Natural killer cell (primary cell): ENCODE measurements around the gene FRRS1. TPM values are rescaled to one million over a fixed set of nuclear protein-coding genes. Genes with fewer than 3 reads are reported as not detected.

Source experiments
- ATAC-seq, 3 donors: fragments of 150-1000 bp in 2 of 3; fragments of 200-7000 bp in 1 of 3; cut with Tn5 transposase; 1 replicate in 1 of 3; 2 replicates in 2 of 3; pipeline ENCODE4 v1.10.0; 2021; ENCODE audit warnings: mild to moderate bottlenecking in 2 of 3, moderate library complexity in 2 of 3
- DNase-seq, 2 donors: peaks; one replicate each; pipeline versions ENCODE4 v3.0.0 to v3.0.0-alpha.2; 2013 to 2021; ENCODE audit warnings: mixed read lengths in 1 of 2
- H3K27ac ChIP-seq: one replicate; pipeline ENCODE4 v1.5.1; 2013; ENCODE audit warnings: mild to moderate bottlenecking, low read length
- H3K27me3 ChIP-seq: one replicate; pipeline ENCODE4 v1.6.1; 2013; ENCODE audit warnings: low read length; ENCODE audit not compliant: control insufficient read depth, insufficient read depth
- H3K36me3 ChIP-seq: one replicate; pipeline ENCODE4 v1.6.1; 2013; ENCODE audit warnings: low read length; ENCODE audit not compliant: control insufficient read depth, insufficient read depth
- H3K4me1 ChIP-seq: one replicate; pipeline ENCODE4 v1.6.1; 2013; ENCODE audit warnings: low read length; ENCODE audit not compliant: control insufficient read depth, insufficient read depth
- H3K4me3 ChIP-seq: one replicate; pipeline ENCODE4 v1.5.1; 2013; ENCODE audit warnings: low read length
- H3K9me3 ChIP-seq: one replicate; pipeline ENCODE4 v1.6.1; 2013; ENCODE audit warnings: low read length; ENCODE audit not compliant: control insufficient read depth, insufficient read depth
- H3K27ac Mint-ChIP-seq, 2 donors: one replicate each; pipeline ENCODE4 v1.8.0; 2022; ENCODE audit warnings: mild to moderate bottlenecking in 2 of 2, mixed read lengths in 2 of 2, moderate library complexity in 1 of 2
- H3K27me3 Mint-ChIP-seq, 2 donors: one replicate each; pipeline ENCODE4 v1.8.0; 2022; ENCODE audit warnings: low read depth in 2 of 2, mixed read lengths in 2 of 2
- H3K36me3 Mint-ChIP-seq: one replicate; pipeline ENCODE4 v1.8.0; 2022; ENCODE audit warnings: mixed read lengths
- H3K4me1 Mint-ChIP-seq, 2 donors: one replicate each; pipeline ENCODE4 v1.8.0; 2022; ENCODE audit warnings: mixed read lengths in 2 of 2
- H3K4me3 Mint-ChIP-seq: one replicate; pipeline ENCODE4 v1.8.0; 2022; ENCODE audit warnings: mild to moderate bottlenecking, moderate library complexity, mixed read lengths
- H3K9me3 Mint-ChIP-seq, 2 donors: one replicate each; pipeline ENCODE4 v1.8.0; 2022; ENCODE audit warnings: mixed read lengths in 2 of 2
- WGBS: methylation state at CpG from one replicate; pipeline ENCODE4 v1.1.7; 2013; ENCODE audit warnings: missing lambda C conversion rate; ENCODE audit not compliant: insufficient coverage; 5-methylcytosine and 5-hydroxymethylcytosine counted together
- intact Hi-C: fragments of 100-400 bp; cut with micrococcal nuclease; formaldehyde crosslinking; loops from one replicate; pipeline ENCODE4 v1.14.2; 2022
- total RNA-seq, 4 donors: library from RNA; stranded (reverse); fragments of 120-200 nt in 1 of 4; gene quantifications; one replicate each; pipeline versions ENCODE4 v1.2.3 to v1.2.4, GENCODE V29; 2013 to 2022
- TF ChIP-seq, protein P1 (sequence below): fragments of 200-600 bp; IDR thresholded peaks from one replicate; pipeline ENCODE4 v1.8.0; 2022; ENCODE audit warnings: antibody characterized with exemption

The FRRS1 gene
- total RNA-seq, 3 donors from 2014 or later (not counting 1 experiment from before 2014, with no cell fraction given) = 1.0 to 3.3 (median 3.0) TPM

DNA sequence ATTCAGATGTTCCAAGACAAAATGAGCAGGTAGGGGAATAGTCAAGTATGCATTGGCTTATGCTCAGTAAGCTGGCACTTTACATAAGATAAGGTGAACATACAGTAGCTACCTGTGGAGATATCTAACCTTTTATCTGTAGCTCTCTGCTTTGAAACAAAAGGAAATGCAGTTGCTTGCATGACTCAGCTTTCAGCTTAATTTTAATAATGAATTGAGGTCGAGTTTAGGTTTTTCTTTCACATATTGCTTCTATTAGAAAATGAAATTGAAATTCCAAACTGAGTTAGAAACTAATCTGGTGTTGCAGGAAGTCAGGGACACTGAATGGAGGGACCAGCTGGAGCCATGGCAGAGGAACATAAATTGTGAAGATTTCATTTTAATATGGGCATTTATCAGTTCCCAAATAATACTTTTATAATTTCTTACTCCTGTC lies 8.3 kb downstream of the FRRS1 start:
- intact Hi-C loops = no loop called here
- no peaks in the 10 kb centered on the region for H3K9me3 Mint-ChIP-seq
- WGBS = no CpG with 5 or more reads among the region's 1 CpG

DNA sequence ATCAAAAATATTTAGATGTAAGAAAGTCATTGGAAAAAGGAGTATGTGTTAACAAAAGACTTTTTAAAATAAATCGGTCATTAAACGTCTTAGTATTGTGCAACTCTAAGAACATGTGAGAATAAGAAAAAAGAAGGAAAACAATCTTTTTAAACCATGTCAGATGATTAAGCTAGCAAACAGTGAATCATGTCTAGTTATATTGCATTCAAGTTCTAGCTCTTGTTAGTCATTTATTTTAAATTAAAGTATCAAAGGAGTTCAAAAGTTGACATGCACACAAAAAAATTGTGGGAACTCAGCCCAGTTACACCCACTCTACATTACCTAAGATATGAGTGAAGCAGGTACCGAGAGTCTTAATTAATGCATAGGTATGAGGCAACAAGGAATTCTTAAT lies 9.8 kb downstream of the FRRS1 start:
- no peaks in the 10 kb centered on the region for H3K36me3 Mint-ChIP-seq
- no peak overlapping the region for H3K27ac Mint-ChIP-seq
- H3K36me3 ChIP-seq = no peaks in the 10 kb centered on the region
- no peak overlapping the region for H3K4me3 Mint-ChIP-seq
- H3K4me1 Mint-ChIP-seq = peaks cover 0 to 8% of the 10 kb centered on the region in 2 donors
- TF ChIP-seq, protein P1, sequence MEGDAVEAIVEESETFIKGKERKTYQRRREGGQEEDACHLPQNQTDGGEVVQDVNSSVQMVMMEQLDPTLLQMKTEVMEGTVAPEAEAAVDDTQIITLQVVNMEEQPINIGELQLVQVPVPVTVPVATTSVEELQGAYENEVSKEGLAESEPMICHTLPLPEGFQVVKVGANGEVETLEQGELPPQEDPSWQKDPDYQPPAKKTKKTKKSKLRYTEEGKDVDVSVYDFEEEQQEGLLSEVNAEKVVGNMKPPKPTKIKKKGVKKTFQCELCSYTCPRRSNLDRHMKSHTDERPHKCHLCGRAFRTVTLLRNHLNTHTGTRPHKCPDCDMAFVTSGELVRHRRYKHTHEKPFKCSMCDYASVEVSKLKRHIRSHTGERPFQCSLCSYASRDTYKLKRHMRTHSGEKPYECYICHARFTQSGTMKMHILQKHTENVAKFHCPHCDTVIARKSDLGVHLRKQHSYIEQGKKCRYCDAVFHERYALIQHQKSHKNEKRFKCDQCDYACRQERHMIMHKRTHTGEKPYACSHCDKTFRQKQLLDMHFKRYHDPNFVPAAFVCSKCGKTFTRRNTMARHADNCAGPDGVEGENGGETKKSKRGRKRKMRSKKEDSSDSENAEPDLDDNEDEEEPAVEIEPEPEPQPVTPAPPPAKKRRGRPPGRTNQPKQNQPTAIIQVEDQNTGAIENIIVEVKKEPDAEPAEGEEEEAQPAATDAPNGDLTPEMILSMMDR = no peak
- H3K27ac ChIP-seq = no peak overlapping the region
- no peaks in the 10 kb centered on the region for H3K27me3 ChIP-seq
- H3K27me3 Mint-ChIP-seq = no peaks in the 10 kb centered on the region
- no peak overlapping the region for H3K4me3 ChIP-seq
- no peaks in the 10 kb centered on the region for H3K9me3 ChIP-seq
- WGBS = no CpG with 5 or more reads among the region's 3 CpGs
- DNase-seq (no peak), ATAC-seq (no peak)
- intact Hi-C loops = no loop called here
- H3K9me3 Mint-ChIP-seq = no peaks in the 10 kb centered on the region
- H3K4me1 ChIP-seq = no peaks in the 10 kb centered on the region

More for the DNA sequence above, 8.3 kb downstream of the FRRS1 start:
- peaks cover 0 to 8% of the 10 kb centered on the region in 2 donors for H3K4me1 Mint-ChIP-seq
- H3K36me3 Mint-ChIP-seq = no peaks in the 10 kb centered on the region
- TF ChIP-seq, protein P1 = no peak
- H3K4me1 ChIP-seq = no peaks in the 10 kb centered on the region
- H3K27me3 Mint-ChIP-seq = no peaks in the 10 kb centered on the region
- H3K27me3 ChIP-seq = no peaks in the 10 kb centered on the region
- H3K9me3 ChIP-seq = no peaks in the 10 kb centered on the region
- no peak overlapping the region for H3K27ac Mint-ChIP-seq
- no peaks in the 10 kb centered on the region for H3K36me3 ChIP-seq
- H3K4me3 Mint-ChIP-seq = no peak overlapping the region
- no peak overlapping the region for H3K4me3 ChIP-seq
- no peak for ATAC-seq
- no peak overlapping the region for H3K27ac ChIP-seq
- DNase-seq = no peak

DNA sequence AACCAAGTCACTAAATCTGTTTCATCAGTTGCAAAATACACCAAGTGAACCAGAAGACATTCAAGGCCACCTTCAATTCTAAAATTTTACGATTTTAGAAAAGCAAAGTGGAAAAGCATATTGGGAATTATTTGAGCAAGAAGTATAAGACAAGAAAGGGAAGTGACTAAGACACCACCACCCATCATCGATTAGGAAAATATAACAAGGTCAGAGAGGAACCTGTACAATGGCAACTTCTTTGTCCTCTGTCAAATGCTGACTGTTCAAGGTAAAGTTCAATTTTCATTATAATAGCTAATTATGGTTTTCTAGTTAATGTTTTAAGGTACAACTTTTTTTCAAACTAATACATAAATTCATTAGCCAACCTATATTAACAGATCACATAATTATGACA lies 10.8 kb downstream of the FRRS1 start:
- ATAC-seq (no peak), DNase-seq (no peak)
- intact Hi-C loops = no loop called here
- Histone ChIP-seq H3K4me1 (no peaks in the 10 kb centered on the region), H3K27ac (no peak overlapping the region), H3K36me3 (no peaks in the 10 kb centered on the region), H3K9me3 (no peaks in the 10 kb centered on the region), H3K27me3 (no peaks in the 10 kb centered on the region), H3K4me3 (no peak overlapping the region)
- Mint-ChIP-seq H3K36me3 (no peaks in the 10 kb centered on the region), H3K27me3 (no peaks in the 10 kb centered on the region), H3K9me3 (no peaks in the 10 kb centered on the region), H3K4me3 (no peak overlapping the region), H3K27ac (no peak overlapping the region), H3K4me1 (peaks cover 0 to 8% of the 10 kb centered on the region in 2 donors)
- TF ChIP-seq, protein P1 = no peak
- WGBS = 100% methylated on average over 1 of the region's 2 CpGs

DNA sequence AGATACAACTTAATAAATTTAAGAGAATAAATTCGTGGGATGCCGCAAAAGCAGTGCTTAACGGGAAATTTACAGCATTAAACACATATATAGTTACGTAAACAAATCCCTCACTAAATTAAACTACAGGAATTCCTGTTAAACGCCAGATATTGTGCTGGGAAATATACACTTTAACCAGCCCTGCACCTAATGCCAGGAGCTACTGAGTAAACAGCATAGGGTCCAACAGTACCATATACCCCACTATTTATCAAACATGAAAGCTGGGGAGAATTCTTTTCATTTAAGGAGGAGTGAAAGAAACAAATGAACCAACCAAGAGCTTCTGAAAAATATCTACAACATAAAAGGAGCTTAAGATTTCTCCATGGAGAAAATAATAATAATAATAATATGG lies 11.7 kb downstream of the FRRS1 start:
- H3K27ac Mint-ChIP-seq = no peak overlapping the region
- Histone ChIP-seq H3K27ac (no peak overlapping the region), H3K4me1 (no peaks in the 10 kb centered on the region), H3K36me3 (no peaks in the 10 kb centered on the region), H3K4me3 (no peak overlapping the region), H3K27me3 (no peaks in the 10 kb centered on the region), H3K9me3 (no peaks in the 10 kb centered on the region)
- H3K9me3 Mint-ChIP-seq = no peaks in the 10 kb centered on the region
- DNase-seq = no peak
- no peaks in the 10 kb centered on the region for H3K36me3 Mint-ChIP-seq
- H3K27me3 Mint-ChIP-seq = no peaks in the 10 kb centered on the region
- peaks cover 7 to 16% of the 10 kb centered on the region in 2 donors for H3K4me1 Mint-ChIP-seq
- intact Hi-C loops = no loop called here
- ATAC-seq = no peak
- TF ChIP-seq, protein P1 = no peak
- no peak overlapping the region for H3K4me3 Mint-ChIP-seq
- WGBS = 96% methylated on average over 5 of the region's 5 CpGs
